KMS-11 (cell line): ENCODE data around the gene TRIAP1.

Experiments used
- H2AFZ ChIP-seq: fragments of 200-600 bp; sonication (generic); 2 replicates; pipeline ENCODE4 v1.6.1; 2016; ENCODE audit warnings: antibody characterized with exemption, mixed run types, low read depth
- H3K27ac ChIP-seq: fragments of 200-600 bp; sonication (generic); 2 replicates; pipeline ENCODE4 v1.6.1; 2016; ENCODE audit warnings: mild to moderate bottlenecking, mixed run types
- H3K27me3 ChIP-seq: fragments of 200-600 bp; sonication (generic); 2 replicates; pipeline ENCODE4 v1.6.1; 2017; ENCODE audit warnings: mild to moderate bottlenecking, low read depth, mixed run types, moderate library complexity; ENCODE audit not compliant: insufficient read depth
- H3K36me3 ChIP-seq: fragments of 200-600 bp; sonication (generic); 2 replicates; pipeline ENCODE4 v1.6.1; 2017; ENCODE audit warnings: mild to moderate bottlenecking, mixed run types; ENCODE audit not compliant: insufficient read depth
- H3K4me1 ChIP-seq: fragments of 200-600 bp; sonication (generic); 2 replicates; pipeline ENCODE4 v1.6.1; 2016; ENCODE audit warnings: mild to moderate bottlenecking, low read depth, mixed run types; ENCODE audit not compliant: poor library complexity, severe bottlenecking
- H3K4me2 ChIP-seq: fragments of 200-600 bp; sonication (generic); 2 replicates; pipeline ENCODE4 v1.7.0; 2016; ENCODE audit warnings: mild to moderate bottlenecking, mixed run types
- H3K4me3 ChIP-seq: fragments of 200-600 bp; sonication (generic); IDR thresholded peaks from 2 replicates; pipeline ENCODE4 v1.6.1; 2017; ENCODE audit warnings: low read depth, low read length, mixed read lengths; ENCODE audit not compliant: insufficient read depth
- H3K79me2 ChIP-seq: fragments of 200-600 bp; sonication (generic); 2 replicates; pipeline ENCODE4 v1.6.1; 2016; ENCODE audit warnings: low read depth, mixed run types; ENCODE audit not compliant: insufficient read depth
- H3K9ac ChIP-seq: fragments of 200-600 bp; sonication (generic); 2 replicates; pipeline ENCODE4 v1.6.1; 2016; ENCODE audit warnings: mild to moderate bottlenecking, mixed run types
- H4K20me1 ChIP-seq: fragments of 200-600 bp; sonication (generic); 2 replicates; pipeline ENCODE4 v1.6.1; 2016; ENCODE audit warnings: mild to moderate bottlenecking, mixed run types; ENCODE audit not compliant: insufficient read depth
- CTCF ChIP-seq: fragments of 200-600 bp; sonication (generic); conservative IDR thresholded peaks from 2 replicates; pipeline ENCODE4 v1.6.1; 2017; ENCODE audit warnings: low read depth, mild to moderate bottlenecking, antibody characterized with exemption, low read length, moderate library complexity, mixed read lengths

Gene TRIAP1

GRCh38 chr12:120469450-120470149 lies 23.4 kb upstream of the TRIAP1 start, which contains the start of gene SRSF9:
TSS of gene SRSF9 (minus strand) at chr12:120469748. CDS start at chr12:120469609, 139 bp downstream.
- H3K27ac ChIP-seq: peak within 1 kb of the TSS; percentile 47; the same call in 1 of the 2 replicates
- H3K79me2 ChIP-seq: peaks cover 39% of the 10 kb centered on the region
- peak; percentile 61 for TF ChIP-seq CTCF
- 0 out of 2 replicates have a peak, but pooled peaks cover 3% of the 10 kb centered on the region for H4K20me1 ChIP-seq
- no peak within 1 kb of the TSS for H3K4me3 ChIP-seq
- peak within 1 kb of the TSS; percentile 75 for H2AFZ ChIP-seq
- H3K27me3 ChIP-seq: no peaks in the 10 kb centered on the region
- H3K4me2 ChIP-seq: peak within 1 kb of the TSS; percentile 57
- peak within 1 kb of the TSS; percentile 60; the same call in 1 of the 2 replicates for H3K9ac ChIP-seq
- H3K4me1 ChIP-seq: peaks cover 9% of the 10 kb centered on the region
- H3K36me3 ChIP-seq: peaks cover under 1% of the 10 kb centered on the region; the same call in 1 of the 2 replicates

GRCh38 chr12:120468821-120469449 lies 22.8 kb upstream of the TRIAP1 start:
- Histone ChIP-seq H2AFZ (no peak overlapping the region), H3K36me3 (peaks cover 4% of the 10 kb centered on the region; the same call in 1 of the 2 replicates)
- no peak for TF ChIP-seq CTCF

GRCh38 chr12:120468325-120468820 lies 22.2 kb upstream of the TRIAP1 start:
- peak overlapping the region; percentile 60; the same call in 1 of the 2 replicates for H3K9ac ChIP-seq
- no peak overlapping the region for H2AFZ ChIP-seq
- TF ChIP-seq CTCF: no peak
- H3K27me3 ChIP-seq: no peaks in the 10 kb centered on the region
- peaks cover 46% of the 10 kb centered on the region for H3K79me2 ChIP-seq
- H3K36me3 ChIP-seq: peaks cover 4% of the 10 kb centered on the region; the same call in 1 of the 2 replicates
- peak overlapping the region; percentile 57 for H3K4me2 ChIP-seq
- H3K27ac ChIP-seq: no peak overlapping the region; the same call in 1 of the 2 replicates
- H4K20me1 ChIP-seq: 0 out of 2 replicates have a peak, but pooled peaks cover 3% of the 10 kb centered on the region
- peaks cover 9% of the 10 kb centered on the region for H3K4me1 ChIP-seq
- no peak overlapping the region for H3K4me3 ChIP-seq

More at GRCh38 chr12:120468821-120469449, 22.8 kb upstream of the TRIAP1 start:
- Histone ChIP-seq H3K4me1 (peaks cover 9% of the 10 kb centered on the region), H3K79me2 (peaks cover 45% of the 10 kb centered on the region), H3K27me3 (no peaks in the 10 kb centered on the region), H3K9ac (peak overlapping the region; percentile 60; the same call in 1 of the 2 replicates), H3K27ac (peak overlapping the region; percentile 47; the same call in 1 of the 2 replicates), H3K4me3 (no peak overlapping the region), H3K4me2 (peak overlapping the region; percentile 57; the same call in 1 of the 2 replicates), H4K20me1 (0 out of 2 replicates have a peak, but pooled peaks cover 3% of the 10 kb centered on the region)

GRCh38 chr12:120467439-120467838 lies 21.3 kb upstream of the TRIAP1 start:
- no peak overlapping the region for H3K27ac ChIP-seq
- H3K79me2 ChIP-seq: peaks cover 46% of the 10 kb centered on the region
- no peak overlapping the region for H2AFZ ChIP-seq
- TF ChIP-seq CTCF: no peak
- peaks cover 9% of the 10 kb centered on the region for H3K4me1 ChIP-seq
- 0 out of 2 replicates have a peak, but pooled peaks cover 3% of the 10 kb centered on the region for H4K20me1 ChIP-seq
- H3K27me3 ChIP-seq: no peaks in the 10 kb centered on the region
- H3K36me3 ChIP-seq: peaks cover 4% of the 10 kb centered on the region; the same call in 1 of the 2 replicates
- H3K4me2 ChIP-seq: no peak overlapping the region
- H3K9ac ChIP-seq: no peak overlapping the region
- no peak overlapping the region for H3K4me3 ChIP-seq
